SK-N-SH treated with all-trans-retinoic acid at 6 μM for 48 hours (cell line): ENCODE data around the gene TRPM2.
"Not testable (repeated sequence)": the region's sequence is repeated elsewhere in the genome, so short reads cannot be mapped to it uniquely, and the experiment has no call there.

ENCODE experiments used
- ATAC-seq: fragments of 200-7000 bp; cut with Tn5 transposase; 3 replicates; pipeline ENCODE4 v1.9.1; 2020; ENCODE audit warnings: mild to moderate bottlenecking, moderate library complexity
- ARNTL ChIP-seq: fragments of 450-650 bp; formaldehyde crosslinking; IDR thresholded peaks from 2 replicates; pipeline ENCODE4 v1.5.0; 2020; ENCODE audit warnings: low read depth, mild to moderate bottlenecking, moderate library complexity, borderline replicate concordance
- CSDC2 ChIP-seq: fragments of 250-450 bp; sonication (Bioruptor Pico); IDR thresholded peaks from 2 replicates; pipeline ENCODE4 v1.5.0; 2020; ENCODE audit warnings: mild to moderate bottlenecking, moderate library complexity
- CSRNP3 ChIP-seq: fragments of 250-450 bp; sonication (Bioruptor Pico); IDR thresholded peaks from 2 replicates; pipeline ENCODE4 v1.5.1; 2021; ENCODE audit warnings: mild to moderate bottlenecking, moderate library complexity
- ESRRG ChIP-seq: fragments of 250-450 bp; sonication (Bioruptor Pico); IDR thresholded peaks from 2 replicates; pipeline ENCODE4 v1.6.1; 2021; ENCODE audit warnings: mild to moderate bottlenecking
- GLIS3 ChIP-seq: fragments of 250-450 bp; sonication (Bioruptor Pico); IDR thresholded peaks from 2 replicates; pipeline ENCODE4 v1.5.0; 2020; ENCODE audit warnings: mild to moderate bottlenecking, moderate library complexity
- ISL1 ChIP-seq: fragments of 250-450 bp; sonication (Bioruptor Pico); IDR thresholded peaks from 2 replicates; pipeline ENCODE4 v2.1.2; 2022; ENCODE audit warnings: mild to moderate bottlenecking, moderate library complexity
- OSR1 ChIP-seq: fragments of 250-450 bp; sonication (Bioruptor Pico); IDR thresholded peaks from 2 replicates; pipeline ENCODE4 v1.8.0; 2022; ENCODE audit warnings: moderate library complexity, mild to moderate bottlenecking, inconsistent platforms
- POU6F1 ChIP-seq: fragments of 250-450 bp; sonication (Bioruptor Pico); IDR thresholded peaks from 2 replicates; pipeline ENCODE4 v1.8.0; 2021; ENCODE audit warnings: low read depth, mild to moderate bottlenecking, moderate library complexity, borderline replicate concordance
- PPARA ChIP-seq: fragments of 250-450 bp; sonication (Bioruptor Pico); IDR thresholded peaks from 2 replicates; pipeline ENCODE4 v1.5.0; 2020; ENCODE audit warnings: mild to moderate bottlenecking, borderline replicate concordance
- RARB ChIP-seq: fragments of 250-450 bp; sonication (Bioruptor Pico); IDR thresholded peaks from 2 replicates; pipeline ENCODE4 v1.8.0; 2021; ENCODE audit warnings: mild to moderate bottlenecking, moderate library complexity
- SNAI2 ChIP-seq: fragments of 250-450 bp; sonication (Bioruptor Pico); IDR thresholded peaks from 2 replicates; pipeline ENCODE4 v1.5.0; 2020; ENCODE audit warnings: mild to moderate bottlenecking, moderate library complexity
- TCF4 ChIP-seq: fragments of 250-450 bp; sonication (Bioruptor Pico); IDR thresholded peaks from 2 replicates; pipeline ENCODE4 v1.8.0; 2021; ENCODE audit warnings: mild to moderate bottlenecking, moderate library complexity, borderline replicate concordance
- TOX ChIP-seq: fragments of 250-450 bp; sonication (Bioruptor Pico); IDR thresholded peaks from 2 replicates; pipeline ENCODE4 v1.8.0; 2021; ENCODE audit warnings: mild to moderate bottlenecking, moderate library complexity, borderline replicate concordance
- TSHZ2 ChIP-seq: fragments of 250-450 bp; sonication (Bioruptor Pico); IDR thresholded peaks from 2 replicates; pipeline ENCODE4 v1.5.0; 2020; ENCODE audit warnings: mild to moderate bottlenecking, moderate library complexity
- ZFP3 ChIP-seq: fragments of 250-450 bp; sonication (Bioruptor Pico); IDR thresholded peaks from 2 replicates; pipeline ENCODE4 v1.5.0; 2020; ENCODE audit warnings: mild to moderate bottlenecking, moderate library complexity
- ZFP30 ChIP-seq: fragments of 450-650 bp; formaldehyde crosslinking; IDR thresholded peaks from 2 replicates; pipeline ENCODE4 v1.5.0; 2022; ENCODE audit warnings: mild to moderate bottlenecking, moderate library complexity
- ZNF565 ChIP-seq: fragments of 450-650 bp; formaldehyde crosslinking; conservative IDR thresholded peaks from 2 replicates; pipeline ENCODE4 v1.5.0; 2020; ENCODE audit warnings: low read depth, mild to moderate bottlenecking, moderate library complexity
- ZNF70 ChIP-seq: fragments of 450-650 bp; formaldehyde crosslinking; IDR thresholded peaks from 2 replicates; pipeline ENCODE4 v1.5.0; 2020; ENCODE audit warnings: mild to moderate bottlenecking, moderate library complexity
- ZNF8 ChIP-seq: fragments of 450-650 bp; formaldehyde crosslinking; IDR thresholded peaks from 2 replicates; pipeline ENCODE4 v1.5.0; 2020; ENCODE audit warnings: mild to moderate bottlenecking, moderate library complexity
- TF ChIP-seq, protein P1 (sequence below): fragments of 250-450 bp; sonication (Bioruptor Pico); IDR thresholded peaks from 2 replicates; pipeline ENCODE4 v1.8.0; 2020; ENCODE audit warnings: mild to moderate bottlenecking, moderate library complexity, borderline replicate concordance

Gene TRPM2

GRCh38 chr21:44403106-44404020 is 49.9 kb downstream of the TRPM2 start (continued):
- no peak for TF ChIP-seq POU6F1 (CRISPR knock-in tag)
- no peak for TF ChIP-seq OSR1 (CRISPR knock-in tag)
- TF ChIP-seq ZFP30, result no peak
- no peak for TF ChIP-seq ARNTL (CRISPR knock-in tag)

- ATAC-seq, result not testable (repeated sequence)
Observed at GRCh38 chr21:44404482-44404881, 51.1 kb downstream of the TRPM2 start.

GRCh38 chr21:44405091-44405947 is 51.9 kb downstream of the TRPM2 start:
- TF ChIP-seq ISL1 (CRISPR knock-in tag) (no peak), ZFP3 (CRISPR knock-in tag) (no peak), ZNF8 (CRISPR knock-in tag) (no peak), POU6F1 (CRISPR knock-in tag) (no peak), TCF4 (CRISPR knock-in tag) (no peak), ESRRG (CRISPR knock-in tag) (no peak), ZNF70 (no peak), TOX (CRISPR knock-in tag) (no peak)
- no peak for ATAC-seq

DNA sequence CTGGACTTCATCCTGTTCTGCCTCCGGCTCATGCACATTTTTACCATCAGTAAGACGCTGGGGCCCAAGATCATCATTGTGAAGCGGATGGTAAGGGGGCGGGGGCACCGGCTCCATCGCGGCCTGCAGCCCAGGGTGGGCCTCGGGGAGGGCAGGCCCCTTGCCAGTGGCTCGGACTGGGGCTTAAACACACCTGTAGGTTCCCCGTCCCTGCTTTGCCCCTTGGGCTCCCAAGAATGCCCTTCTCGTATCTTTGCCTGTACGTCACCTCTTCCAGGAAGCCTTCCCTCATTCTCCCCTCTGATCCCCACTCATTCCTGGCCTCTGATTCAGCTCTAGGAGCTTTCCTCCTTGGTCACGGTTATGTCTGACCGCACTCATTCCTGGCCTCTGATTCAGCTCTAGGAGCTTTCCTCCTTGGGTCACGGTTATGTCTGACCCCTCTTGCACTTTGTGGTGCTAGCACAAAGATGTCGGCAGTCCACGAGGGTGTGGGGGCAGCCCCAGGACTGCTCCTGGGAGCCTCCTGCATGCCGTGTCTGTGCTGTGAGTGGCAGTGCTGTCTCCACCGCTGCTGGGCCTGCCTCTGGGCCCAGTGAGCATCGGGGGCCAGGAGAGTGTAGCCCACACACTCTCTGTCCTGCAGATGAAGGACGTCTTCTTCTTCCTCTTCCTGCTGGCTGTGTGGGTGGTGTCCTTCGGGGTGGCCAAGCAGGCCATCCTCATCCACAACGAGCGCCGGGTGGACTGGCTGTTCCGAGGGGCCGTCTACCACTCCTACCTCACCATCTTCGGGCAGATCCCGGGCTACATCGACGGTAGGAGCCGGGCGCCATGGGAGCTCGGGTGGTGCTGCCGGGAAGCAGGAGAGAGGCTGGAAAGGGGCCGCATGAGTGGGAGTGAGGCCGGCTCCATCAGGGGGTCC is 52.8 kb downstream of the TRPM2 start:
- no peak for ATAC-seq
- TF ChIP-seq SNAI2 (CRISPR knock-in tag) (no peak), ARNTL (CRISPR knock-in tag) (no peak)
- TF ChIP-seq, all 23 proteins: peak for 0

DNA sequence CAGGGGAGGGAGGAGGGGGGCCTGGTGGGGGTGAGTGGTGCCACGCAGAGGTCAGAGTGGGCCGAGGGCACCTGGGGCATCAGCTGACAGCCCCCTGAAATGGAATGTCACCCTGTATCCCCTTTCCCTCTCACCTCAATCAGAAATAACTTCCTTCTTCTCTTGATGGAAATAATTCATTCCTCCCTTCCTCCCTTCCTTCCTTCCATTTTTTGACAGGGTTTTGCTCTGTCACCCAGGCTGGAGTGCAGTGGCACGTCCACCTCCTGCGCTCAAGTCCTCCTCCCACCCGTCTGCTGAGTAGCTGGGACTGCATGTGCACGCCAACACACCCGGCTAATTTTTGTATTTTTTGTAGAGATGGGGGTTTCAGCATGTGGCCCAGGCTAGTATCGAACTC is 53.5 kb downstream of the TRPM2 start:
- TF ChIP-seq CSRNP3 (CRISPR knock-in tag) (no peak), ZFP3 (CRISPR knock-in tag) (no peak), ZFP30 (no peak), ESRRG (CRISPR knock-in tag) (no peak), TOX (CRISPR knock-in tag) (no peak), CSDC2 (no peak), PPARA (CRISPR knock-in tag) (no peak), ISL1 (CRISPR knock-in tag) (no peak), OSR1 (CRISPR knock-in tag) (no peak), RARB (CRISPR knock-in tag) (no peak), TCF4 (CRISPR knock-in tag) (no peak), GLIS3 (no peak), ZNF70 (no peak), TSHZ2 (no peak), ARNTL (CRISPR knock-in tag) (no peak), ZNF8 (CRISPR knock-in tag) (no peak), ZNF565 (CRISPR knock-in tag) (no peak)
- TF ChIP-seq, protein P1, sequence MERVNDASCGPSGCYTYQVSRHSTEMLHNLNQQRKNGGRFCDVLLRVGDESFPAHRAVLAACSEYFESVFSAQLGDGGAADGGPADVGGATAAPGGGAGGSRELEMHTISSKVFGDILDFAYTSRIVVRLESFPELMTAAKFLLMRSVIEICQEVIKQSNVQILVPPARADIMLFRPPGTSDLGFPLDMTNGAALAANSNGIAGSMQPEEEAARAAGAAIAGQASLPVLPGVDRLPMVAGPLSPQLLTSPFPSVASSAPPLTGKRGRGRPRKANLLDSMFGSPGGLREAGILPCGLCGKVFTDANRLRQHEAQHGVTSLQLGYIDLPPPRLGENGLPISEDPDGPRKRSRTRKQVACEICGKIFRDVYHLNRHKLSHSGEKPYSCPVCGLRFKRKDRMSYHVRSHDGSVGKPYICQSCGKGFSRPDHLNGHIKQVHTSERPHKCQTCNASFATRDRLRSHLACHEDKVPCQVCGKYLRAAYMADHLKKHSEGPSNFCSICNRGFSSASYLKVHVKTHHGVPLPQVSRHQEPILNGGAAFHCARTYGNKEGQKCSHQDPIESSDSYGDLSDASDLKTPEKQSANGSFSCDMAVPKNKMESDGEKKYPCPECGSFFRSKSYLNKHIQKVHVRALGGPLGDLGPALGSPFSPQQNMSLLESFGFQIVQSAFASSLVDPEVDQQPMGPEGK (CRISPR knock-in tag), result no peak
- no peak for ATAC-seq
